Effector CD8-positive, alpha-beta T cell (primary cell): Measurements from ENCODE around the gene CDT1.

Source experiments
- DNase-seq: peaks from one replicate; lab custom pipeline; 2025; lab: John Stamatoyannopoulos, UW

Gene CDT1

DNA sequence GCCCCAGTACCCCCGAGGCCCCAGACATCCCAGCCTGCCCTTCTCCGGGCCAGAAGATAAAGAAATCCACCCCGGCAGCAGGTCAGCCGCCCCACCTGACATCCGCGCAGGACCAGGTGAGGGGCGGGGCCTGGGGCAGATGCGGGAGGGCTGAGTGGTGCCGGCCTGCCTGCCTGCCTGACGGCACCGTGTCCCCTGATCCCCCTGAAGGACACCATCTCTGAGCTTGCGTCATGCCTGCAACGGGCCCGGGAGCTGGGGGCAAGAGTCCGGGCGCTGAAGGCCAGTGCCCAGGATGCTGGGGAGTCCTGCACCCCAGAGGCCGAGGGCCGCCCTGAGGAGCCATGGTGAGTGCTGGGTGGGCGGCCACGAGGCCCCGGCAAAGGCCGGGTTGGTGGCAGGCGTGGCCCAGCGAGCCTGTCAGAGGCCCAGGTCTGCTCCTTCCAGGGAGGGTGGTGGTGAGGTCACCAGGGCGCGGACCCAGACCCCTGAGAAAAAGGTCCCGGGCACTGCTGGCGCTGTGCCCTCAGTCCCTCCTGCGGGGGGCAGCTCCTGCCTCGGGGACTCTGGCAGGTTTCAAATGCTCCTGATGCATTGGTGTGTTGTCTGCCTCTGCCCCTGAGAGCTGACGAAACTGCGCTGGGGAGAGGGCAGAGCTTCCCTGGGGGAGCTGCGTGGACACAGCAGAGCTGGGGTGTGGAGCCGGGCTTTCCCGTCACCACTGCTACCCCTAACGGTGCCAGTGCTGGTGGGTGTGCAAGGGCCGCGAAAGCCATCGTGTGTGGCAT, 1.2 kb downstream of the CDT1 start:
- no peak for DNase-seq

DNA sequence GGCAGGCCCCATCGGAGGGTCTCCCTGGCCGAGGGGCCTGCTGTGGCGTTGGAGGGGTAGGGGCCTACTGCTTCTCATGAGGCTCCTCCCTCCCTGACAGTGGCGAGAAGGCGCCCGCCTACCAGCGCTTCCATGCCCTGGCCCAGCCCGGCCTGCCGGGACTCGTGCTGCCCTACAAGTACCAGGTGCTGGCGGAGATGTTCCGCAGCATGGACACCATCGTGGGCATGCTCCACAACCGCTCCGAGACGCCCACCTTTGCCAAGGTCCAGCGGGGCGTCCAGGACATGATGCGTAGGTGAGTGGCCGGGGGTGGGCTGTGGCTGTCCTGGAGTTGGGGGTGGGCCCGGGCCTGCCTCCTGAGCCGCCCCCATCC, 1.7 kb downstream of the CDT1 start:
- no peak for DNase-seq

DNA sequence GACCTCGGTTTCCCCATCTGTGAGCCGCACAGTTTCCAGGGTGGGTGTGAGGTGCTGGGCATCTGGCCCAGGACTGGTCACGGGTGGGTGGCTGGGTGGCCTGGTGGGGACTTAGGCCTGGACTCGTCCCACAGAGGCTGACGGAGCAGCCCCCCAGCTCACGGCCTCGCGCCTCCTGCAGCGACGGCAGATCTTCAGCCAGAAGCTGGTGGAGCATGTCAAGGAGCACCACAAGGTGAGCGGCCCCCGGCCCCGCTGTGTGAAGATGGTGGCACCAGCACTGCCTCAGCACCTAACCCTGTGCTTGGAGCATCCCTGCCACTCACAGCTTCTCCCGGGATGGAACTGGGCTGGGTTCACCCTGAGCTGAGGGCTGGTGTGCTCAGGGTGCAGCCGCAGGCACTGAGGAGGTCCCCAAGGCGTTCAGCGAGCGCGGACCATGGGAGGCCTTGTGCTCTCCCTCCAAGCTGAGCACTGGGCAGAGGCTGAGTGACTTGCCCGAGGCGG, 2.4 kb downstream of the CDT1 start:
- DNase-seq = no peak

DNA sequence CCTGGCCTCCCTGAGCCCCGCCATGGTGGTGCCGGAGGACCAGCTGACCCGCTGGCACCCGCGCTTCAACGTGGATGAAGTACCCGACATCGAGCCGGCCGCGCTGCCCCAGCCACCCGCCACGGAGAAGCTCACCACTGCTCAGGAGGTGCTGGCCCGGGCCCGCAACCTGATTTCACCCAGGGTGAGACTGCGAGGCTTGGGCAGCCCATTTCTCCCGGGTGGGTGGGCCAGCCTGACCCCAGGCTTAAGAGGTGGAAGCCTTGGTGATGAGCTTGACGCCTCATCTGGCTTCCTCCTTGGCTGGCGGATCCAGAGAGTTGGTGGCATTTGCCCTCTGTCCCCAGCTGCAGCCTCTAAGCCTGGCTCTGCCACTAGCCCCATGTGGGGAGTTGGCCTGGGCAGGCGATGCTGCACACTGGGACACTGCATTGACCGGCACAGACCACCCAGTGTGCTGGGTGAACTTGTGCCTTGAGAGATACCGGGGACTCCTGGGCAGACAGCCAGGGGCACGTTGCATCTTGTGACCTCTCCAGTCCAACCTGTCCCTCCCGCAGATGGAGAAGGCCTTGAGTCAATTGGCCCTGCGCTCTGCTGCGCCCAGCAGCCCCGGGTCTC, 3.0 kb downstream of the CDT1 start:
- DNase-seq = no peak

DNA sequence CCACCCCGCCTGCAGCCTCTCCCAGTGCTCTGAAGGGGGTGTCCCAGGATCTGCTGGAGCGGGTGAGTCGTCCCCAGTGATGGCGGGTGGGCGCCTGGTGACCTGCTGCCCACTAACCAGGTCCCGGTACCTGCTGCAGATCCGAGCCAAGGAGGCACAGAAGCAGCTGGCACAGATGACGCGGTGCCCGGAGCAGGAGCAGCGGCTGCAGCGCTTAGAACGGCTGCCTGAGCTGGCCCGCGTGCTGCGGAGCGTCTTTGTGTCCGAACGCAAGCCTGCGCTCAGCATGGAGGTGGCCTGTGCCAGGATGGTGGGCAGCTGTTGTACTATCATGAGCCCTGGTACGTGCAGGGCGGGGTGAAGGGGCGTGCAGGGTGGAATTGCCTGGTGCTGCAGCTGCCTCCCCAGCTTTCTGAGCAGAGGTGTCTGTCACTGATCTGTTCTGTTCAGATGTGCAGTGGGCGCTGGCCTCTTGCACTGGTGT, 3.6 kb downstream of the CDT1 start:
- DNase-seq = no peak

DNA sequence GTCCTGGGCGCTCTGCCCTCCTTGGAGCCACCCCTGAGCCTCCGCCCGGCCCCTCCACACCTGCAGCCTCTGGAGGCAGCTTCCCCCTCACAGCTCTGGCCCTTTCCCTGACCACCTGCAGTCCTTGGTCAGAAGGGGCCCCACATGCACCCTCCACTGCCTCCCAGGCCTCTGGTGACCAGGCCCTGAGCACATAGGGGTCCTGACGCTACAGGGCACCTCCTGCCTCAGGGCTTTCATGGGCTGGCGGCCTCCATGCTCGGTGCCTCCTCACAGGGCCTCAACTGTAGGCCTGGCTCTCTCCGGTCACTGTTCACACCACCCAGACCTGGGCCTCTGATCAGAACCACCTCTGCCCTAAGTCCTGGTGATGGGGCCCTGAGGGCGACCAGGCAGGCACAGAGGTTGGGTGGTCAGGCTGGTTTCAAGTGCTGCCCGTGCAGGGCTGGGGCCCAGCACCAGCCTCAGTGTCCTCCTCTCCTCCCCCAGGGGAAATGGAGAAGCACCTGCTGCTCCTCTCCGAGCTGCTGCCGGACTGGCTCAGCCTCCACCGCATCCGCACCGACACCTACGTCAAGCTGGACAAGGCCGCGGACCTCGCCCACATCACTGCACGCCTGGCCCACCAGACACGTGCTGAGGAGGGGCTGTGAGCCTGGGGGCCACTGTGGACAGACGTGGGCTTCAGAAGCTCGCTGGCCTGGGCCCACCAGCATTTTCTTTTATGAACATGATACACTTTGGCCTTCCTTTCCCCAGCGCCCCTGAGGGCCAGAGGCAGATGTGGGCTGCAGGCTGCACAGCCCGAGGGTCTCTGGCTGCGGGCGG, 4.3 kb downstream of the CDT1 start:
- no peak for DNase-seq

DNA sequence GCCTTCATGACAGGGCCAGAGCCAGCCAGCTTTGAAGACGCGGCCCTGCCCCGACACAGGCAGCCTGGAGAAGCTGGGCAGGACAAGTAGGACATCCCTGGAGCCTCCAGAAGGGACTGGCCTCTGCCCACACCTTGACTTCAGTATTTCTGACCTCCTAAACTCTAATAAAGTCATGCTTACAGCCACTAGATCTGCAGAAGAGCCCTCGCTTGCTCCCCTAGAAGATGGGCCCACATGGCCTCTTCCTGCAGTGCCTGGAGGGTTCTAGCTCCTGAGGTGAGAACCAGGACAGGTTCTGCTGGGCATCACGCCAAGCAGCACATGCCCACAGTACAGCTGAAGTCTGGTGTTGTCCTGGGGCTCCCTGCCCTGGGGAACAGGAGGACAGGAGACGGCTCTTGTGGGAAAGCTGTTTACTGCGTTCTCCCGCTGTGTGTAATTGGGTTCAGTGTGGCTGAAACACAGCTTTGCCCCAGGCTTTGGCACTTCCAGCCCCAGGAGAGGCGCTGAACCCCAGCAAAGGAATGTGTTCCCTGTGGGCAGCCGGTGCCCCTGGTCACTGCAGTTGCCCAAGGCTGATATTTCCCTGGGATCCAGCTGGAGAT, 5.6 kb downstream of the CDT1 start:
- DNase-seq = no peak

DNA sequence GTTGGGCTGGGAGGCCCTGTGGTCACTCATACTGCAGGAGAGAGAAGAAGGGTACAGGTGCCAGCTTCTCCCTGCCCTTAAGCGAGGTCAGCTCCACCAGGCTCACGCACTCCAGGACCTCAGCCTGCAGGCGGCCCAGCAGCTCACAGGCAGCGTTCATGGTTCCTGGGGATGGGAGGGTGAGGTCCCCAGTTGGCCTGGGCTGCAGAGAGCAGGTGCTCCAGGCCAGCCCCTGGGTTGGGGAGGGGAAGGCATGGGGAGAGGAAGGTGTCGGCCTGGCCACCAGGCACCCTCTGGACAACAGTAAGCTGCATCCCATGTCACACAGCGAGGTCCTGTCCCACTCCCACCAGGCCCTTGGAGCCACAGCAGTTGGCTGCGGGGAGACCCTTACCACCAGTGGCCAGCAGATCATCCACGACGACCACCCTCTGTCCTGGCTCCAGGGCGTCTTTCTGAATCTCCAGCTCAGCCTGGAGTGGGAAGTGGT, 6.1 kb downstream of the CDT1 start:
- DNase-seq = no peak

DNA sequence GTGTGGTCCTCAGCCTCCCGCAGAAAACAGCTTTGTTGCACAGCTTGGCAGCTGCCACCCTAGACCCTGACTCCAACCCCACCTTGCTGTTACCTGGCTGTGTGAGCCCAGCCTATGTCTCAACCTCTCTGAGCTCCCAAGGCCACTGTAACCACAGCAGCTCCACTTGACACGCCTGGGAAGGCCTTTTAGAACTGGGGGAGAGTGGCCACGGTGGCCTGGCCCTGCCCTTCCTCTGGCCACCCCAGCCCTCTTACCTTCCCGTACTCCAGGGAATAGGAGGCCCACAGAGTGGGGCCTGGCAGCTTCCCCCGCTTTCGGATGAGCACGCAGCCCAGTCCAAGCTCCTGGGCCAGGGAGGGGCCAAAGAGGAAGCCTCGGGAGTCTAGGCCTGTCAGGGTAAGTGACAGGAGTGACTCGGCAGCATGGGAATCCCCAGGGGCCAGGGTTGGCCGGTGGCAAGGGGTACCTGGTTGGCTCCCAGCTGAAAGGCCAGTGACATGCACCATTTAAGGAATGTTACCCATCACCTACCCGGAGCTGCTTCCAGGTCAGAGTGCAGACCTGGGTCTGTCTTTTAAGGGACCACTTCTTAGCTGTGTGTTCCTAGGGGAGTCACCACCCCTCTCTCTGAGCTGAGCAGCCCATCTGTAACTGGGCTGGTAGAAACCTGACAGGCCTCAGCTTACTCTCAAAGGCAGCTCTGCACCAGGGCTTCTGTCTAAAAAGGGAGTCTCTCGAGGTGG, 6.8 kb downstream of the CDT1 start:
- DNase-seq = no peak

DNA sequence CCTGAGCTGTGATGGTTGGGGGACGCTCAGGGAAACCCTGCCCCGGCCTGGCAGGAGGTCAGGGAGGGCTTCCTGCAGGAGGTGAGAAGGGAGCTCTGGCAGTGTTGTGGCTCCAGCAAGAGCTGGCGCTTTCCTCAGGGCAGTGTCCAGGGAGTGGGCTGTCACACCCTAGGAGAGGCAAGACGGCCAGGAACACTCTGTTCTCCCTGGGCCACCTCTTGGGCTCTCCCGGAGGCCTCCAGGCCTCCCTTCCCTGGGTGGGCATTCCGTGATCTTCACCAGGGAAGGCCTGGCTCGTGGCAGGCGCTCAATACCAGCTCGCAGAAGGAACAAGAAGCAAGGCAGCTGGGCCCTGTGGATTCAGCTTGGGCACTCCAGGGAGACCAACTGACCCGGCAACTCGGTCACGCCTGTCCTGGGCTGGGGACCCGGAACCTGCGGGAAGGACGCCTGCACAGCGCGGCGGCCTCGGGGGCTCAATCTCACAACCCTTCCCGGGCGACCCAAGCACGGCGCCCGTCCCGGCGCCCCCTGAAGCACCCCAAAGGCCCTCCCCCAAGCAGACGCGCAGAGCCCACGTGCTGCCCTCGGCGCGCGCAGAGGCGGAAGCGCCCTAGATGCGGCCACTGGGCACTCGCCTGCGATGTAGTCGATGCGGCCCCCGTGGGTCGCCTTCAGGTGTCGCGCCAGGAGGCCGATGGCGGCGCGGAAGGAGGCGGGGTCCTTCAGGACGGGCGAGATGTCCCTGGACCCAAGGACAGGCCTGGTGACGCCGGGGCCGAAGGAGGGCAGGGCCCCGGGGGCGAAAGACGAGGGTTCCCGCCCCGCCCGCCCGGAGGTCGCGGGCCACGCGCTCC, 7.6 kb downstream of the CDT1 start:
- DNase-seq = peak; percentile 61

DNA sequence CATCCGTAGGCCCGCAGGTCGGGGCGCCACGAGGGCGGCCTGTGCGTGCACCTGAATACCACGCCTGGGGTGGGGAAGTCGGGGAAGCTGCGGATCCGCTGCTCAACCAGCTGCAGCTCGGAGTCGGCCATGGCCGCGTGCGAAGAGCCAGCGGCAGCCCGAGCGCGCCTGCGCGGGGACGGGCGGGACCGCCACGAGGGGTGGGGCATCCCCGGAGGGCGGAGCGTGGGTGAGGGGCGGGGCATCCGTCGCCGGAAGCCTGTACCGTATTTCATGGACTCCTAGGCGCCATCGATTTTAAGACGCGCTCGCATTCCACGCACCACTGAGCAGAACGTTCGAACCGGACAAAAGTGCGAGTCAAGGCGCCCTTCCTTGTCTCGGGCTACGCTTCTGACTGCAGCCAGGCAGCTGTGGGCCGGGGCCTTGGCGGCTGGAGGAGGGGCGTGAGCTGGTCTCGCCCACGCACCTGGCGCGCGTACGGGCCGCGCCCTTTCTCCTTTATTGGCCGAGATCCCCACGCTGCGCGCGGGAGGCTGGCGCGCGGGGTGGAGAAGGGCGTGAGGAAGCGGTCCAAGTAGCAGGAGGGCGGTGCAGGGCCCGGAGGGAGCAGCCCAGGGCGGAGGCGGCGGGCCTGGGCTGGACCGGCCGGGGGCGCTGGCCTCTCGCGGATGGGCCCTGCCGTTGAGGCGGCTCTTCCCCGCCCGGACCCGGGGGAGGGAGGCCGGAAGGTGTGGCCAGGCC, 8.4 kb downstream of the CDT1 start, which contains the start of gene APRT:
Gene APRT (minus strand): TSS at position 160 of the 744 bp plus-strand sequence. CDS start 29 bp downstream, at position 131.
- peak; percentile 93 for DNase-seq

DNA sequence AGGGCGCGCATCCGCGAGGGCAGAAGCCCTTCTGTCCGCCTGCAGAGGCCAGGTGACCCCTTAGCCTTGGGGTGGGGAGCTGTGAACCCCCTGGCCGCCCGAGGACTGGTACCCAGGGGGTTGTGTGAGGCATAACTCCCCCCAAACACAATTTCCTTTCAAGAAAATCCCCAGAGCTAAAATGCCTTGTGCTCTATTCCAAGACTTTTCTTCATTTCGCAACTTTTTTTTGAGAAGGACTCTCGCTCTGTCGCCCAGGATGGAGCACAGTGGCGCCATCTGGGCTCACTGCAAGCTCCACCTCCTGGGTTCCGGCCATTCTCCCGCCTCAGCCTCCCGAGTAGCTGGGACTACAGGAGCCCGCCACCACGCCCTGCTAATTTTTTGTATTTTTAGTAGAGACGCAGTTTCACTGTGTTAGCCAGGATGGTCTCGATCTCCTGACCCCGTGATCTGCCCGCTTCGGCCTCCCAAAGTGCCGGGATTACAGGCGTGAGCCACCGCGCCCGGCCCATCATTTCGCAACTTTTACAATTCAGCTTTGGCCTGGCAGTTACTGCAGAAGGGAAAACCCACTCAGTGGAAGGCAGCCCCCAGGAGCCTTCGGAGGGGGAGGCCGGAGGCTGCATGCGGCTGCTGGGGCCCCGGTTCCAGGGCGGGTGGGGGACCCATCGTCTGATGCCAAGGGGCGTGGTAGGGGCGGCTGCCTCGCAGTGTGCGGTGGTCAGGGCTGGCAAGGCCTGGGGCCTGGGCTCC, 9.1 kb downstream of the CDT1 start:
- no peak for DNase-seq

DNA sequence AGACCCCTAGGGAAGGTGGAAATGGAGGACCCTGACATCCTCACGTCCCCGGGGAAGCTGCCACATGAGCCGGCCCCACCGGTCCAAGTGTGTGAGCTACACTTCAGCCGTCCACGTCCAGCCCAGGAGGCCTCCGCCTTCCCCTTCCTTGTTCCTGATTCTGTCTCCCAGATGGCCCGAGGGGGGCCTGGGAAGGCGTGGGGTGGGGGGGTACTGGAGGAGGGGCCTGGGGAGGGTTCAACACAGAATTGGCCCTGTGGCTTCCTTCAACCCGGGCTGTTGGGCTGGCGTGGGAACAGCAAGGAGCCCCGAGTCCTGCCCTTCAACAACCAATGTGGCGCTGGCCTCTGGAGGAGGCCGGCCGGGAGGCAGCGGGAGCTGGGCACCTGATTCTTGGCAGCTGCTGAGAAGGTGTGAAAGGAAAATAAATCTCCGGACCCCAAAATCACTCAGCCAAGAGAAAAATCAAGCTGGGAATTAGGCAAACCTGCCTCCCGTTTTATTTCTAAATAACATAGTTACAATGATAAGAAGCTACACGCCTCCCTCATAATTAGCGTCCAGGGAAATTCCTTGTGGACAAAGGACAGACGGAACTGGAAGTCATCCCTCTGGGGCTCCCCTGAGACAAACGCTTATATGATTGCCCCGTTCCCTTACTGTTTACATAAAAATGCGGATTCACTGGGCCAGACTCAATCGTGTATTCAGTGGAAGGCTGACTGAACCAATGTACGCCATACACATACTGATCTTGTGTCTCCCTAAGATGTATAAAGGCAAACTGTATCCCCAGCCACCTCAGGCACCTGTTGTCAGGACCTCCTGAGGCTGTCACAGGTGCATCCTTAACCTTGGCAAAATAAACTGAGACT, 9.9 kb downstream of the CDT1 start:
- no peak for DNase-seq

DNA sequence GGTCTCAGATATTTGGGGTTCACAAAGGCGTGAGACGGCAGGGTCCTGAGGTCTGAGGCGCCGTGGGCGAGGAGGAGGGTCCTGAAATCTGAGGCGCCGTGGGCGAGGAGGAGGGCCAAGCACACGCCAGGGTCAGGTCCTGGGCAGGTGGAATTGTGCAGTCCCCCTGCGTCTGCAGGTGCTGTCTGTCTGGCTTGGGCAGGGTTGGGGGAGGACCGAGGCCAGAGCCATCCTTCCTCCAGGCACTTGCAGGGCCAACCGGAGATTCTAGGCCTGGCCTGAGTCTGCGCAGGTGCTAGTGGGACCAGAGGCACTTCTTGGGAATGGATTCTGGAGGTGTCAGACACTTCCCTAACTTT, 10.5 kb downstream of the CDT1 start:
- DNase-seq = no peak

DNA sequence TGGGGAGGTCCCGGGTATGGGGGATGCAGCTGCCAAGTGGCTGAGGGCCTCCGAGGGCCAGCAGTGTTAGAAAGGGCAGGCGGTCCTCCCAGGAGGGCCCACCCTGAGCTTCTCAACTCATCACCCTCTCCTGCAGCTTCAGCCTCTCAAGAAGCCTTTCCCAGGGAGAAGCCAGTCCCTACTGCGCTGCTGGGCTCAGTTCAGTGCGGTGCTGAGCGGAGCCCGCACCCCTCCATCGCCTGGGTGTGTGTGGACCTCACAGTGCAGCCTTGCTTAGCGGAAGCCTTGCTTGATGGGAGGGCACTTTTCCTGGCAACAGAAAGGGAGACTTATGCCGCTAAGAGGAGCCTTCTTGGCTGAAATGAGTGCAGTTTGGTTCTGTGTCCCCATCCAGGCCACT, 11.6 kb downstream of the CDT1 start:
- DNase-seq = no peak

DNA sequence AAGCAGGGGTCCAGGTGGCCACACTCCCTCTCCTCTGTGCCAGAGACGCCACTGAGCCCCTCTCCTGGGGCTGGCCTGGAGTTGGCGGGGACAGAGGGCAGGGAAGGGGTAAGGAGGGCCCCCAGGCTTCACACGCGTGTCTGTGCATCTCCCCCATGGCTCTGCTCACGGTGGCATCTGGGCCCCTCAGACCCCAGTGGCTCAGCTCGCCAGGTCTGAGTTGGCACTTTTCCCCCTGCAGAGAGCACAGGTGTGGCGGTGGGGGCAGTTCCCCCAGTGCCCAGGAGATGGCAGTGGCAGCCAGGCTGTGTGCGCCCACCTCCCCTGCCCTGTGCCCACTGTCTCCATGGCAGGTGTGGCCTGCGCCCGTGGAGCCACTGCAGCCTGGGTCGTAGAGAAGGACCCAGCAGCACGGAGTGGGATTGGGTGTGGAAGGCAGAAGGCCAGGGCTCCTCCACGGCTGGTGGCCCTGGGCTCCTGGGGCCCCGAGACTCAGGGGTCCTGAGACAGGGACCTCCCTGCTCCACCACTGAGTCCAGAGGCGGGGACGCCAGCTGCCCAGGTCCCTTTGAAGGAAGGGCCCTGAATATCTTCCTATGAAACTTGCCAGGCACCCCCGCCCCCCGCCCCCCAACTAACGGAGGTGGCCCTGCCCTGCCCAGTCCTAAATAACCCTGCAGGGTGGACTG, 12.5 kb downstream of the CDT1 start:
- peak; percentile 27 for DNase-seq
